Measurements from ENCODE around the gene USP25.

USP25 gene

GRCh38 chr21:15872236-15872635 lies 142.5 kb downstream of the USP25 start:
- no peak for FAIRE-seq
- no peak for DNase-seq (ENCODE audit: insufficient read length)
- TF ChIP-seq POLR2AphosphoS5 (IDR thresholded peaks at IDR 0.05; ENCODE audit: low read depth, low read length): no peak
- no peak for TF ChIP-seq TAF1 (IDR thresholded peaks at IDR 0.05; ENCODE audit: borderline replicate concordance, low read depth, low read length)
- no peak for TF ChIP-seq POLR2A (IDR thresholded peaks at IDR 0.05; ENCODE audit: low read depth, low read length)

- TF ChIP-seq POLR2A (IDR thresholded peaks at IDR 0.05; ENCODE audit: low read depth, low read length) (no peak), TAF1 (IDR thresholded peaks at IDR 0.05; ENCODE audit: borderline replicate concordance, low read depth, low read length) (no peak)
- no peak for DNase-seq (ENCODE audit: insufficient read length)
- FAIRE-seq: no peak
Measured at GRCh38 chr21:15874615-15875014, 144.8 kb downstream of the USP25 start.

- TF ChIP-seq TAF1 (IDR thresholded peaks at IDR 0.05; ENCODE audit: borderline replicate concordance, low read depth, low read length): no peak
- TF ChIP-seq POLR2AphosphoS5 (IDR thresholded peaks at IDR 0.05; ENCODE audit: low read depth, low read length): no peak
- TF ChIP-seq POLR2A (IDR thresholded peaks at IDR 0.05; ENCODE audit: low read depth, low read length): no peak
- no peak for DNase-seq (ENCODE audit: insufficient read length)
- FAIRE-seq: no peak
Measured at GRCh38 chr21:15875286-15875685, 145.5 kb downstream of the USP25 start.

- DNase-seq (ENCODE audit: insufficient read length) (no peak), FAIRE-seq (no peak)
- no peak for TF ChIP-seq TAF1 (IDR thresholded peaks at IDR 0.05; ENCODE audit: borderline replicate concordance, low read depth, low read length)
- TF ChIP-seq POLR2A (IDR thresholded peaks at IDR 0.05; ENCODE audit: low read depth, low read length): no peak
- no peak for TF ChIP-seq POLR2AphosphoS5 (IDR thresholded peaks at IDR 0.05; ENCODE audit: low read depth, low read length)
Measured at GRCh38 chr21:15893902-15894301, 164.1 kb downstream of the USP25 start.

- FAIRE-seq (no peak), DNase-seq (ENCODE audit: insufficient read length) (no peak)
- no peak for TF ChIP-seq POLR2A (IDR thresholded peaks at IDR 0.05; ENCODE audit: low read depth, low read length)
- no peak for TF ChIP-seq TAF1 (IDR thresholded peaks at IDR 0.05; ENCODE audit: borderline replicate concordance, low read depth, low read length)
- no peak for TF ChIP-seq POLR2AphosphoS5 (IDR thresholded peaks at IDR 0.05; ENCODE audit: low read depth, low read length)
Measured at GRCh38 chr21:15894596-15894995, 164.8 kb downstream of the USP25 start.

GRCh38 chr21:15895142-15896106 lies 165.6 kb downstream of the USP25 start:
- DNase-seq (ENCODE audit: insufficient read length) (no peak), FAIRE-seq (no peak)
- TF ChIP-seq POLR2AphosphoS5 (IDR thresholded peaks at IDR 0.05; ENCODE audit: low read depth, low read length) (no peak), POLR2A (IDR thresholded peaks at IDR 0.05; ENCODE audit: low read depth, low read length) (no peak), TAF1 (IDR thresholded peaks at IDR 0.05; ENCODE audit: borderline replicate concordance, low read depth, low read length) (no peak)

- no peak for DNase-seq (ENCODE audit: insufficient read length)
- TF ChIP-seq POLR2A (IDR thresholded peaks at IDR 0.05; ENCODE audit: low read depth, low read length): no peak
- no peak for TF ChIP-seq POLR2AphosphoS5 (IDR thresholded peaks at IDR 0.05; ENCODE audit: low read depth, low read length)
- no peak for TF ChIP-seq TAF1 (IDR thresholded peaks at IDR 0.05; ENCODE audit: borderline replicate concordance, low read depth, low read length)
- no peak for FAIRE-seq
Measured at GRCh38 chr21:15896501-15896900, 166.7 kb downstream of the USP25 start.

GRCh38 chr21:15904389-15904788 lies 174.6 kb downstream of the USP25 start:
- FAIRE-seq (no peak), DNase-seq (ENCODE audit: insufficient read length) (no peak)
- TF ChIP-seq POLR2A (IDR thresholded peaks at IDR 0.05; ENCODE audit: low read depth, low read length) (no peak), TAF1 (IDR thresholded peaks at IDR 0.05; ENCODE audit: borderline replicate concordance, low read depth, low read length) (no peak), POLR2AphosphoS5 (IDR thresholded peaks at IDR 0.05; ENCODE audit: low read depth, low read length) (no peak)

- no peak for FAIRE-seq
- TF ChIP-seq POLR2A (IDR thresholded peaks at IDR 0.05; ENCODE audit: low read depth, low read length) (no peak), TAF1 (IDR thresholded peaks at IDR 0.05; ENCODE audit: borderline replicate concordance, low read depth, low read length) (no peak), POLR2AphosphoS5 (IDR thresholded peaks at IDR 0.05; ENCODE audit: low read depth, low read length) (no peak)
- DNase-seq (ENCODE audit: insufficient read length): no peak
Measured at GRCh38 chr21:15908187-15908586, 178.4 kb downstream of the USP25 start.

GRCh38 chr21:15928196-15928595 lies 198.4 kb downstream of the USP25 start:
- FAIRE-seq: no peak
- DNase-seq (ENCODE audit: insufficient read length): no peak
- no peak for TF ChIP-seq POLR2AphosphoS5 (IDR thresholded peaks at IDR 0.05; ENCODE audit: low read depth, low read length)
- TF ChIP-seq TAF1 (IDR thresholded peaks at IDR 0.05; ENCODE audit: borderline replicate concordance, low read depth, low read length): no peak
- TF ChIP-seq POLR2A (IDR thresholded peaks at IDR 0.05; ENCODE audit: low read depth, low read length): no peak

GRCh38 chr21:15928686-15929425 lies 199.1 kb downstream of the USP25 start:
- FAIRE-seq (no peak), DNase-seq (ENCODE audit: insufficient read length) (no peak)
- TF ChIP-seq TAF1 (IDR thresholded peaks at IDR 0.05; ENCODE audit: borderline replicate concordance, low read depth, low read length) (no peak), POLR2AphosphoS5 (IDR thresholded peaks at IDR 0.05; ENCODE audit: low read depth, low read length) (no peak), POLR2A (IDR thresholded peaks at IDR 0.05; ENCODE audit: low read depth, low read length) (no peak)

All from GM12892 (cell line).